Right hindlimb (tissue), 1 donor: ENCODE measurements around the gene CCDC159.
"Not testable (repeated sequence)": the region's sequence is repeated elsewhere in the genome, so short reads cannot be mapped to it uniquely, and the experiment has no call there.

Experiments
- DNase-seq: peaks from one replicate; pipeline ENCODE4 v3.0.0-alpha.2; 2018

The CCDC159 gene

GRCh38 chr19:11338569-11339253 lies 7.6 kb upstream of the CCDC159 start:
- no peak for DNase-seq

DNA sequence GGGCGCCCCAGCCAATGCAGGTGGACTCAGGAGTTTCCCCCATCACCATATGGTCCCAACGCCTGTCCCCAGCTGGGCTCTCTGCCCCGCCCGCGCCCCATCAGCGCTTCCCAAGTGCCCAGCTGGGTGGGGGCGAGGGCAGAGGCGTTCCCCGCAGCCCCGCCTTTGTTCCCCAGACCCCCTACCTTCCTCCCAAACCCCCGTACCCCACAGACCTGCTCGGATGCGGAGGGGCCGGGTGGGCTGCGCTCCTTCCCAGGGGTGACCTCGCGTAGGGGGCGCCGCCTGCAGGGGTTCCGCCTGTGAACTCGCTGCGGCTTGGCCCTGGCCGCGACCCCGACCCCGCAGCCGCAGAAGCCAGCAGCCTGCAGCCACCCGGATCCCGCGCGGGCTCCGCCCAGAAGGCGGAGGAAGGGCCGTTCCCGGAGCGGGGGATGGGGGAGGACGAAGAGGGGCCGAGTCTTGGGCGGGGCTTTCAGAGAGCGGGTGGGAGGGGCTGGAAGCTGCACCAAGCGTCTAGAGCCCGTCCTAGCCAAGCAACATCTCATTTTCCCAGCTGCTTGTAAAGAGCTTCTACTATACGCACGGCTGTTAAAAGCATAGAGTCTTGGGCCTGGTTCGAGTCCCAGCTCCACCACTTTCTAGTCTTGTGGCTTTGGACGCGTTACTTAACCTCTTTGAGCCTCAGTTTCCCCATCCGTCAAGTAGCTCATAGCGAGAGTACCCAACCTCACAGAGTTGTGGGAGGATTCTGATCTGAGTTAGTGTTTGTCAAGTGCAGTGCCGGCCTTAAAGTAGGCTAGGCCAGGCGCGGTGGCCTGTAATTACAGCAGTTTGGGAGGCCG lies 6.8 kb upstream of the CCDC159 start, which contains the start of gene RAB3D:
Gene RAB3D, minus strand, starts transcription at position 404 of the 845 bp plus-strand sequence. CDS start 2,258 bp downstream, outside the sequence.
- peak; percentile 97 for DNase-seq

DNA sequence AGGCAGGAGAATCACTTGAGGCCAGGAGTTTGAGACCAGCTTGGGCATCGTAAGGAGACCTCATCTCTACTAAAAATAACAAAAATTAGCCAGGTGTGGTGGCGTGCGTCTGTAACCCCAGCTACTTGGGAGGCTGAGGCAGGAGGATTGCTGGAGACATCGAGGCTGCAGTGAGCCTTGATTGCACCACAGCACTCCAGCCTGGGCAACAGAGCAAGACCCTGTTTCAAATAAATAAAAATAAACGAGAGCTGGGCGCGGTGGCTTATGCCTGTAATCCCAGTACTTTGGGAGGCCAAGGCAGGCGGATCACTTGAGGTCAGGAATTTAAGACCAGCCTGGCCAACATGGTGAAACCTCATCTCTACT lies 6.2 kb upstream of the CCDC159 start:
- DNase-seq, result not testable (repeated sequence)

DNA sequence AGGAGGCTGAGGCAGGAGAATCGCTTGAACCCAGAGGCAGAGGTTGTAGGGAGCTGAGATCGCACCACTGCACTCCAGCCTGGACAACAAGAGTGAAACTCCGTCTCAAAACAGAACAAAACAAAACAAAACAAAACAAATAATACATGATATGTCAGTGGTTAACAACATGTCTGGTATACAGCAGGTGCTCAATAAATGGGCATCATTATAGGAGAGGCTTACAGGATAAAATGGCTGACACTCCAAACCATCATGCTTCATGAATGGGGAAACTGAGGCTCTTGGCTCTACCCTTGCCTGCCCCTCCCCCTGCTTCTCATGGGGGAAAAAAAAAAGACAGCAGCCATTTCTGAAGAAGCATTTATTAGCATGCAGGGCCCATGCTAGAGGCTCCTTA lies 3.9 kb upstream of the CCDC159 start:
- no peak for DNase-seq

DNA sequence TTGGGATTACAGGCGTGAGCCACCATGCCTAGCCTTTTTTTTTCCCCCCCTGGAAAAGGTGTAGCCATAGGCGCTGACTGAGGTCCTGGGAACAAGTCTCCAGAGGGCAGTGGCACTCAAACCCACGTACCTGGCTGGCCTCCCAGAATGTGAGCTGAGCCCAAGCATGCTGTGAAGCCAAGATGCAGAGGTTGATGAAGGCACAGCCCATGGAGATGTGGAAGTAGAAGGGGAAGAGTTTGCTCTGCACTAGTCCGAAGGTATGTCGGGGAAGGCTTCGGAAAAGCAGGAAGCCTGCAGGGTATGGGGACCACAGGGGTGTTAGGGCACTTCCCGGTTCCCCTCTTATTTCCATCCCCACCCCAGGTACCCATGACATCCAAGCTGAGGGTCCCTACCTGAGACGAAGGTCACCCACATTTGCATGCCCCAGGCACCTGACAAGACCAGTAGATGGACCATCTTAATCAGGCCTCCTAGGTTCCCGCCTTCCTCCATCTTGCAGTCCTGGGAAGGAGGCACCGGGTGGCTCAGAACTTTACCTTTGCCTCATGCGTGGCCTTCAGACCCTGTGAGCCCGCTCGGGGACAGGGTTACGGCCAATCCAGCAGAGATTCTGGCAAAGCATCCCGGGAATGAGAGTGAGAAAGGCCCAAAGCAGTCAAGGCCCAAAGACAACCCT lies 1.1 kb upstream of the CCDC159 start:
- DNase-seq, result no peak

- DNase-seq, result no peak
These were observed 1.3 kb downstream of the CCDC159 start for GRCh38 chr19:11347546-11348039.

DNA sequence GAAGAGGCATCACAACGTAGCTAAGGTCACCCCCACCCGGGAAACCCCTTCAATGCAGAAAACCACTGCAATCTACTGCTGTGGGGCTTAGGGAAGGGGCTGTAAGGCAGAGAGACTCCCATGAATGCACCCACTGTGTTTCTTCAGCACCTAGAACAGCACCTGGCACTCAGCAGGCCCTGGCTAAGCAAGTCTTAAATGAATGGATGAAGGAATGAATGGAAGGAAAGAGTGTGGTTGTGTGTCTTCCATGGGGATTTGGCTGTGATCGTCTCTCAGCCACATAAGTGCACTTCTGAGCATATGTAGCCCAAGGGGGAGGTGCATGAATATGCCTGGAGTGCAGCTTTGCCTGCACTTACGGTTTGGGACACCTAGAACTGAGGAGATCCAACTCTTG lies 2.9 kb downstream of the CCDC159 start:
- no peak for DNase-seq

- not testable (repeated sequence) for DNase-seq
These were observed 7.8 kb downstream of the CCDC159 start for GRCh38 chr19:11354102-11354501.

DNA sequence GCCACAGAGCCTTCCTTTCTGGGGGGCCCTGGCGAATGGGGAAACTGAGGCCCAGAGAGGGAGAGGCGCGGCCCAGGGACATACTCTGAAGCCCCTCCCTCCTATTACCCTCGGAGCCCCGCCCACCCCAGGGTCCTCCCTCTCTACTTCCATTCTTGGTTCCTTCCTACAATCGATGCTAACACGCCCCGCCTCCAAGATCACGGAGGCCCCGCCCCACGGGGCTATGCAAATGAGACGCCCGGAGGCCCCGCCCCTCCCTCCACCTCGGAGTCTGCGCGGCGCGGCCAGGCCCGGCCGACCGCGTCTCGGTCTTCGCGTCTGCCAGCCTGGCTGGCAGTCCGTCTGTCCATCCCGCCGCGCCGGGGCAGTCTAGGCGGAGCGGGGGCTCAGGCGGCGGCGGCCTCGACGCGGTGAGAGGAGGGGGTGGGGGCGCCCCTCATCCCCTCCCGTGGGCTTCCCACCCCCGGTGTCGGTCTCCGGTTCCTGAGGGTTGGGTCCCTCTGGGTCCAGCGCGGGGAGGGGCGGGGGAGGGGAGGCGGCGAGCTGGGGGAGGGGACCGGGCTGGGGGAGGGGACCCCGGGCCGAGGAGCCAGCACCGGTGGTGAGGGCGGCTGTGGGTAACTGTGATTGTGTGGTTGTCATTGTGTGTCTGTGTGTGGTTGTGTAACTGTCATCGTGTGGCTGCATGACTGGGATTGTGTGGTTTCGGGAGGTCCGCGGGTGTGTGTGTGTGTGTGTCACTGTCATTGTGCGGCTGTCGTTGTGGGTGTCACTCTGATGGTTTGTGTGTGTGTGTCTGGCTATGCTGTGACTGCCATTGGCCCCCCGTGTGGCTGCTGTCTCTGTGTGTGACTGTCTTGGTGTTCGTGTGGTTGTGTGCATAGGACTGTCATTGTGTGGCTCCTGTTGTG lies 9.1 kb downstream of the CCDC159 start, which contains the start of gene PLPPR2:
Gene PLPPR2, plus strand, starts transcription at position 273 of the 914 bp plus-strand sequence. CDS start 2,242 bp downstream, outside the sequence.
- DNase-seq, result peak; percentile 93

DNA sequence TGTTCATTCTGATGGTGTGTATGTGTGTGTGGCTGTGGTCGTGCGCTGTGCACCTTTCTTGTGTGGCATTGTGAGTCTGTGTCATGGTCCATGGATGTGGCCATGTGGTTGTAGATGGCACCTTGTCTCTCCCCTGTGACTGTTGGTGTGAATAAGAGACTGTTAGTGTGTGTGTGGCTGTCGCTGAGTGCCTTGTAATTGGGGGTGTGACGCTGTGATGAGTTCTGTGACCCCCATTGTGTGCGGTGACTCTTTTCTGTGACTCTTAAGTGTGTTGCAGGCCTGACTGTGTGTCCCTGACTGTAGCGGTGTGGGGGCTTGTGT lies 9.7 kb downstream of the CCDC159 start:
- no peak for DNase-seq

GRCh38 chr19:11356676-11357550 lies 10.6 kb downstream of the CCDC159 start:
- DNase-seq, result peak; percentile 19

DNA sequence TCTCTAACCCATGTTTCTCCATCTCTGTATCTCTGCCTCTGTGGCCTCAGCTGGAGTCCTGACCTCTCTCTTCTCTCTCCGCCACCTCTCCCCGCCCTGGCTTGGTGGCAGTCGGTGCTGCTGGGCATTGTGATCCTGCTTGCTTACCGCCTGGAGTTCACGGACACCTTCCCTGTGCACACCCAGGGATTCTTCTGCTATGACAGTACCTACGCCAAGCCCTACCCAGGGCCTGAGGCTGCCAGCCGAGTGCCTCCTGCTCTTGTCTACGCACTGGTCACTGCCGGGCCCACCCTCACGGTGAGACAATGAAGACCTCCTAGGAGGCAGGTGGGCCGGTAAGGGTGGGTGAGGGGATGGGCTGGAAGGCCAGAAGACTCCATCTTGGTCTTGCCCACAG lies 13.1 kb downstream of the CCDC159 start:
- DNase-seq, result no peak

DNA sequence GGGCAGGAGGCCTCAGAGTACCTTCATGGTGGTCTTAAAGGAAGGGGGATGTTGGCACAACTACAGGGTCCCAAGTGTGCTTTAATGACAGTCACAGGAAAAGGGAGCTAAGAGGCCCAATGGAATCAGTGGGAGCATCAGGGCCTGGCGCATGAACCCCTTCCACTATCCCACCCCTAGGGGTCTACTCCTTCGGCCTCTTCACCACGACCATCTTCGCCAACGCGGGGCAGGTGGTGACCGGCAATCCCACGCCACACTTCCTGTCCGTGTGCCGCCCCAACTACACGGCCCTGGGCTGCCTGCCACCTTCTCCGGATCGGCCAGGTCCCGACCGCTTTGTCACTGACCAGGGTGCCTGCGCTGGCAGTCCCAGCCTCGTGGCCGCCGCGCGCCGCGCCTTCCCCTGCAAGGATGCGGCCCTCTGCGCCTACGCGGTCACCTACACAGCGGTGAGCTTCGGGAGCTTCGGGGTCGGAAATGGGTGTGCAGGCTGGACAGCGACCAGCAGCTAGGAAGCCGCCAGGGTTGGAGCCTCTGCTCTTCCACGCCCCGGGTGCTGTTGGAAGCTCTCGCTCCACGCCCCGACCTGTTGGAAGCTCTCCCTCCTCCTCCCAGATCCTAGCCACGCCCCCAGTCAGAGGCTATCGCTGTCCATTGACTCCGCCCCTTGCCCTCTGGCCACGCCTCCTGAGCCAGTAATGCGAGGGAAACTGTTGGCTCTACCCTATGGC lies 14.9 kb downstream of the CCDC159 start:
- peak; percentile 48 for DNase-seq

DNA sequence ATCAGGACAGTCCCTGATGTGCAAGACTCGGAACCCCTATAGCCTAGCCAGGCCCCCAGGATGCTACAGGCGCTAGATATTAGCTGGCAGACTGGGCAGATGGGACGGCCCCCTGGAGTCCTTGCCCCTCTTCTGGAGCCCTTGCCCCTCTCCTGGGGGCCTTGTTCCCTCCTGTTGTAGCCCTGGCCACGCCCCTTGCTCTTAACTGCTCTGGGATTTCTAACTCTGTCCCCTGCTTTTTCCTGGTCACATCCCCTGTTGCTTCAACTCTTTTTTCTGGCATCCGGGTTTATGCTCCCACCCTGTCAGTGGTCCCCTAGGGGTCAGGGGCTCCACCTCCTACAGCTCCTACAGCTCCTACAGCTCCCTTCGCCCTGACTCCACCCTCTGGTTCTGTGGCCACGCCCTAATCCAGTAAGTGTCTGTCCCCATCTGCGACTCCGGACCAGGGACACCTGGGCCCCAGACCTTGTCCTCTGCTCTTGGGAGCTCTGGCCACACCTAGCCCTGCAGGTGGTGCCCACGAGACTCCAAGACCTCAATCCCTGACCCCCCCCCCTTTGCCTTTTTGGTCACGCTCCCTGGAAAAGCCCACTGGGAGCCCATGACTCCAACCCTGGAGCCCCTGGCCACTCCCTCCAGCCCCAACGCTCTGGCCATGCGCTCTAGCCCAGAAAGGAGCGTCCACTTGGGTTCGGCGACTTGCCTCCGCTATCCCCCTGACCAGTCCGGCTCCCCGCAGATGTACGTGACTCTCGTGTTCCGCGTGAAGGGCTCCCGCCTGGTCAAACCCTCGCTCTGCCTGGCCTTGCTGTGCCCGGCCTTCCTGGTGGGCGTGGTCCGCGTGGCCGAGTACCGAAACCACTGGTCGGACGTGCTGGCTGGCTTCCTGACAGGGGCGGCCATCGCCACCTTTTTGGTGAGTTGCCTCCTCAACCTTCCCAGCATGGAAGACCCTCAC lies 15.7 kb downstream of the CCDC159 start:
- no peak for DNase-seq

DNA sequence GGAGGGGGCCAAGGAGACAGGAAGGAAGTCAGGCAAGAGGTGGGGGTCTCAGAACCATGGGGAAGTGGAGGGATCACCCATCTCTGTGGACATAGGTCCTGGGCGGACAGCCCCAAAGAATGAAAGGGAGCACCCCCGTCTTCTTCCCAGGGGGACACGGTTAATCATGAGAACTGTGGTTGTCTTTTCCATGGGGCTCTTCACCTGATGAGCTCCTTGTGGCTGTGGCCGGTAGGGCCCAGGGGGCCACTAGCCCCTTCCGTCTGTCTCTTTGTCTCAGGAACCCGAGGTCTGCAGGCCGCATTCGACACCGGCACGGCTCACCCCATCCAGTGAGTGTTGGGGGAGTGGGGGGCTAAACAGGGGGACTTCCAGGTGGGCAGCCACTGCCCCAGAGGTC lies 17.6 kb downstream of the CCDC159 start:
- no peak for DNase-seq

DNA sequence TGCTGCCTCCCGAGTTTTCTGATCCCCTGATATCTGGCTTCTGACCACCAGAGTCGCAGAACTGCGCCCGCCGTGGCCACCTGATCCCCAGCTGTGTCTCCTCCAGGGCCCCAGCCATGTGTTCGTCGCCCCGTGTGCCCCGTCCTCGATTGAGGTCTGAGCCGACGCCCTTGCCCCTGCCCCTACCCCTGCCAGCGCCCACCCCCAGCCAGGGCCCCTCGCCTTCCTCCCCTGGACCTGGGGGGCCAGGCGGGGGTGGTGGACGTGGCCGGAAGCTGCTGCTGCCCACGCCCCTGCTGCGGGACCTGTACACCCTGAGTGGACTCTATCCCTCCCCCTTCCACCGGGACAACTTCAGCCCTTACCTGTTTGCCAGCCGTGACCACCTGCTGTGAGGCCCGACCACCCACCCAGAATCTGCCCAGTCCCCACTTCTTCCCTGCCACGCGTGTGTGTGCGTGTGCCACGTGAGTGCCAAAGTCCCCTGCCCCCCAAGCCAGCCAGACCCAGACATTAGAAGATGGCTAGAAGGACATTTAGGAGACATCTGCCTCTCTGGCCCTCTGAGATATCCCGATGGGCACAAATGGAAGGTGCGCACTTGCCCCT lies 18.1 kb downstream of the CCDC159 start:
- DNase-seq, result no peak

GRCh38 chr19:11364935-11365334 lies 18.6 kb downstream of the CCDC159 start:
- DNase-seq, result no peak

- DNase-seq, result no peak
These were observed 19.3 kb downstream of the CCDC159 start for GRCh38 chr19:11365557-11366117.

GRCh38 chr19:11367528-11367927 lies 21.2 kb downstream of the CCDC159 start:
- no peak for DNase-seq
